ENCODE results near the gene PRELID3B.

PRELID3B gene

DNA sequence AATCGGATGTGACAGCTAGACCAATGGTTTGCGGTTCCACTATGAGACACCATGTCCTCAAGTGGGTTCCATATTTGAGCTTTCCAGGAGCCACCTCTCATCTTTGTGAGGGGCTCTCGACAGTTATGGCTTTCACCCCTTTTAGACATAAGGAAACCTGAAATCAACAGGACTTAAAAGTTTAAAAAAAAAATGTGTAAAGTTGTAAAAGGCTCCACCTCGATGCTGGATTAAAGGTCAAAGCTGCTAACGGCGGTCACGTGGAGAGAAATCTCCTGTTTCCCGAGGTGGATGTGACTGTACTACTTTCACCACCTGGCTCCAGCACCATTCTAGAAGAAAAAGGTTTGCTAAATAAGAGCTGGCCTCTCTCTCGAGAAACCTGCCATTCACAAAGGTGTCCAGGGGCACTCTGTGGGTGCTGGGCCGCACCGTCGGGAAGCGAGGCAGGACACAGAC, 11.0 kb downstream of the PRELID3B start:
- TF ChIP-seq, protein P1, sequence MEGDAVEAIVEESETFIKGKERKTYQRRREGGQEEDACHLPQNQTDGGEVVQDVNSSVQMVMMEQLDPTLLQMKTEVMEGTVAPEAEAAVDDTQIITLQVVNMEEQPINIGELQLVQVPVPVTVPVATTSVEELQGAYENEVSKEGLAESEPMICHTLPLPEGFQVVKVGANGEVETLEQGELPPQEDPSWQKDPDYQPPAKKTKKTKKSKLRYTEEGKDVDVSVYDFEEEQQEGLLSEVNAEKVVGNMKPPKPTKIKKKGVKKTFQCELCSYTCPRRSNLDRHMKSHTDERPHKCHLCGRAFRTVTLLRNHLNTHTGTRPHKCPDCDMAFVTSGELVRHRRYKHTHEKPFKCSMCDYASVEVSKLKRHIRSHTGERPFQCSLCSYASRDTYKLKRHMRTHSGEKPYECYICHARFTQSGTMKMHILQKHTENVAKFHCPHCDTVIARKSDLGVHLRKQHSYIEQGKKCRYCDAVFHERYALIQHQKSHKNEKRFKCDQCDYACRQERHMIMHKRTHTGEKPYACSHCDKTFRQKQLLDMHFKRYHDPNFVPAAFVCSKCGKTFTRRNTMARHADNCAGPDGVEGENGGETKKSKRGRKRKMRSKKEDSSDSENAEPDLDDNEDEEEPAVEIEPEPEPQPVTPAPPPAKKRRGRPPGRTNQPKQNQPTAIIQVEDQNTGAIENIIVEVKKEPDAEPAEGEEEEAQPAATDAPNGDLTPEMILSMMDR (IDR thresholded peaks at IDR 0.05), result no peak

DNA sequence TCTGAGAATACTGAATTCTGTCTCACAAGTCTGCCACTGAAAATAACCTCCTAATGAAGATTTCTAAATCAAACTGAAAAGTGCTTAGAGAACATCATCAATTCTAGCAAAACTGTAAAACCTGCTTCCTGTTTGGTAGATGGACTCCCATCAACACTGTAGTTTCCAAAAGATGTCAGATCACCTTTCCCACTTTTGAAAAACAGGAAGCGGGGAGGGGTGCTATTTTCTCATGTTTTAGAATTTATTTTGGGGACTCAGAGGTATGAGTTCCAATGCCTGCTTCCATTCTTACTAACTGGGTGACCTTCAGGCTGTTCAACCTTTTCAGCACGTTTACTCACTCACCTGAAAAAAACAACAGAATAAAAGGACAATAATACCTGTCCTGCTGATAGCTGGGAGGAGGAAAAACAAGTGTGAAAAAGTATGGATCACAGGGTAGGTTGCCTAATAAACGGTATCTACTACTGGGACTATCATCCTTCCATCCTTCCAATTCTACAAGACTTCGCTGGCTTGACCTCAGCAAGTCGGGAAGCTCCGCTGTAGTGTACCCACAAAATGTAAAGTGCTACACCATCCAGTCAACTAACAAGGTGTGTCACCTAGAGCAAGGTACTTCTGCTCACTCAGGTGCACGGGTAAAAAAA, 11.5 kb downstream of the PRELID3B start:
- TF ChIP-seq, protein P1 (IDR thresholded peaks at IDR 0.05), result no peak

DNA sequence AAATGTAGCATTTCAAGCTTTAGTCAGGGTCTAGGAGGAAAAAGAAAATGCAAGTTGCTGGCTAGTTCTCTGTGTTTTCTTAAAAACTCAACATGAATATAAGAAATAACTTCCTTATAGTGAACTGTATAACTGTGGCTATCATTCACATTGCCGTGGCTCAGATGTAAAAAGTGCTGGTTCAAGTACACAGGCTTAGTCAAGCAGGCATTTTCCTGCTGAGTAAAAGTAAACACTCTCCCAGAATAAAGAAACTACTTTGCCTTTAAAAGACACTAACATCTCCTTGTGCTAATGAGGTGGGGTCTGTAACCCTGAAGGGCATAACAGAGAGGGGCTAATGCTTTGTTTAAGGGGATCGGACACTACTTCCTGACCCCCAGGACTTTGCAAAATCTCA, 13.8 kb downstream of the PRELID3B start:
- TF ChIP-seq, protein P1 (IDR thresholded peaks at IDR 0.05), result no peak

DNA sequence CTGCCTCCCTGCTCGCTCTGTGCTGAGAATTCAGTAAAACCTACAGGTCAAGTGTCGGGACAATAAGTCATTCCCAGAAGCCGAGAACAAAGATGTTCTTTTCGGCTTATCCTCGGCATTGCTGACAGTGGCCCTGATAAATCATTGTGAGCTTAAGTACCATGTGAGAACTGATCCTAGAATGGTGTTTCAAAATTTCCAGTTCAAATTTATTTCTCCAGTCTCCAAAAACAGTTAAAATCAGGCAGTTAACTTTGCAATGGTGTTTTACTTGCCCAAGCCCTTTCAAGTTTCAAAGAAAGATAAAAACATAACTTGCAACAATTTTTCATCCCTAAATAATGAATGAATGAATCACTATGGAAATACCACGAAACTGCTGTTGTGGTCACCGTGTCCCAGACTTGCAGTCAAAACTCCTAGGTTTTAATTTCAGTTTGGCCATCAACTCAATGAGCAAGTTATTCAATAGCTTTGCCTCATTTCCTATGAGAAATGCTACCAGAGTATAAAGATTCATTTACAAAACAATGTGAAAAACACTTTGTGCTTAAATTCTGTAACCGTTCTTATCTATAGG, 14.8 kb downstream of the PRELID3B start:
- TF ChIP-seq, protein P1 (IDR thresholded peaks at IDR 0.05), result no peak

DNA sequence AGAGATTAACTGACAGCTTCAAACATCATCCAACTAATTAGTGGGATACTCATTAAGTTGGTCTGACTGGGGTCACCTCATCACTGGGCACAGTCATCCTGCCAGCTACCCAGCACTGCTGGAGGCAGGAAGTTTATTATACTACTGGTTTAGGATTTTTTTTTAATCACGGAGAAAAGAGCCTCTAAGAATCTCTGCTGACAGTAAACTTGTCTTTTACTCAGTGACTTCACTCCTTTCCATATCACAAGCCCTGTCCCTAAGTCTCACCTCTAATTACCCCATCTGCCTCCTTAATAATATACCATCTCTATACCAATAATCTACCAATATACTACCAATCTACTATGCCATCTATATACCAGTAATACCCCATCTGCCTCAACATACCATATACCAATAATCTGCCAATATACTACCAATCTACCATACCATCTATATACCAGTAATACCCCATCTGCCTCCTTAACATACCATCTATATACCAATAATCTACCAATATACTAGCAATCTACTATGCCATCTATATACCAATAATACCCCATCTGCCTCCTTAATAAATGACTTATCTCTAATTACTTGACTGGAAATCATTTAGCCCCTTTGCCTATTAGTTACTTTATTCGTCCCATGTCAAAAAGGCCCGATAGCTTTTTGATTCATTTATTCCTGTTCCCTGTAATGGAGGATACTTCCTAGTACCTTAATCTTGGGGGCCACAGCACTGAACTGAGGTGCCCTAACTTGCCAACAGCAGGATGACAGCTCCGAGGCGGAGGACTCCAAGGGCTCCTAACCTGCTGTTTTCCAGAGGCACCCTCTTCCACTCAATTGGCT, 15.5 kb downstream of the PRELID3B start:
- TF ChIP-seq, protein P1 (IDR thresholded peaks at IDR 0.05), result no peak

DNA sequence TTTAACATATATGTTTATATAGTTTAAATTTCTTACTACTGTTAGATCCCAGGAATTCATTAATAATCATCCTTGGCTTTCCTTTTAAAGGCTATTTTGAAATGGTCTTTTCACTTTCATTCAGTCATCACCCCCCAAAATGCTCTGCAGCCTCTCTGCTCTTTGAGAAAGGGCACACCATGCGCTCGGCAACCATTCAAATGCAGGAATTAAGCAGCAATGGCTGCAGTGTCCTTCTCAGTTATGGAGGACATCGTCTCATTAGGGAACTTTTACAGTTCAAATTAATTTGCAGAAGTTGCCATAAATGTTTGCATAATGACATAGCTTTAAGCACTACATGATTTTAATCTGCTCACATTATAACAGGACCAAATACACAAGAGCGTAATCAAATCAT, 17.1 kb downstream of the PRELID3B start:
- TF ChIP-seq, protein P1 (IDR thresholded peaks at IDR 0.05), result no peak

DNA sequence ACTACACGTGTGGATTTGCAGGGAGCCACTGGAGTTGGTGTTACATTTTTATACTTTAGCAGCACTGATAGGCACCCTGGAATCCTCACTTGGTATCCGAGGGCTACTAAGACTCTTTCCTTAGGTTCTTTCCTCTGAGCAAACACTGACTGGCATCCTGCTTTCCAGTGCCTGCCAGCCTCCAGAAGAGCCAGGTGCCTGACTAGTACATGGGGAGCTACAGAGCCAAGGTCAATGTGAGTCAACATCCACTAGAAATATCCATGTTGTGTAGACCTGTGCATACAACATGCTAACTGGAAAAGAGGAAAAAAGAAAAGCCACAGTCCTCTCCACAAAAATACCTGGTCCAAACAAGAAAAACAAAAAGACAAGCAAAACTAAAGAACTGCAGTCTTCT, 17.5 kb downstream of the PRELID3B start:
- TF ChIP-seq, protein P1 (IDR thresholded peaks at IDR 0.05), result no peak
